Endodermal cell (in vitro differentiated cells): ENCODE measurements around the gene SPEF2. TPM values are rescaled to one million over a fixed set of nuclear protein-coding genes. Genes with fewer than 3 reads are reported as not detected.

Experiments used
- DNase-seq: peaks from one replicate; pipeline ENCODE4 v3.0.0-alpha.2; 2017
- H3K27ac ChIP-seq: 2 replicates; pipeline ENCODE4 v1.5.1; 2013; ENCODE audit warnings: mild to moderate bottlenecking, low read depth, low read length, moderate library complexity
- H3K27me3 ChIP-seq: 2 replicates; pipeline ENCODE4 v1.6.1; 2013; ENCODE audit warnings: mild to moderate bottlenecking, low read length, moderate library complexity; ENCODE audit not compliant: insufficient read depth, control insufficient read depth, poor library complexity, severe bottlenecking
- H3K36me3 ChIP-seq: 2 replicates; pipeline ENCODE4 v1.7.0; 2013; ENCODE audit warnings: mild to moderate bottlenecking, low read length, moderate library complexity; ENCODE audit not compliant: control insufficient read depth, insufficient read depth
- H3K4me1 ChIP-seq: one replicate; pipeline ENCODE4 v1.7.0; 2013; ENCODE audit warnings: low read length; ENCODE audit not compliant: control insufficient read depth, insufficient read depth
- H3K4me3 ChIP-seq: 2 replicates; pipeline ENCODE4 v1.5.1; 2013; ENCODE audit warnings: mild to moderate bottlenecking, low read length, moderate library complexity
- H3K9ac ChIP-seq: 2 replicates; pipeline ENCODE4 v1.6.1; 2013; ENCODE audit warnings: mild to moderate bottlenecking, low read length, moderate library complexity; ENCODE audit not compliant: poor library complexity, severe bottlenecking; ENCODE audit errors: extremely low read depth
- H3K9me3 ChIP-seq: 2 replicates; pipeline ENCODE4 v1.6.1; 2013; ENCODE audit warnings: mild to moderate bottlenecking, low read length, moderate library complexity; ENCODE audit not compliant: control insufficient read depth
- H3K27ac Mint-ChIP-seq: 2 replicates; pipeline ENCODE4 v1.8.0; 2020; ENCODE audit warnings: mixed read lengths
- H3K27me3 Mint-ChIP-seq: 2 replicates; pipeline ENCODE4 v1.8.0; 2021; ENCODE audit warnings: mild to moderate bottlenecking, mixed read lengths; ENCODE audit not compliant: insufficient read depth
- H3K36me3 Mint-ChIP-seq: 2 replicates; pipeline ENCODE4 v1.8.0; 2020; ENCODE audit warnings: low read depth, mixed read lengths
- H3K4me1 Mint-ChIP-seq: 2 replicates; pipeline ENCODE4 v1.8.0; 2020; ENCODE audit warnings: mixed read lengths
- H3K4me3 Mint-ChIP-seq: 2 replicates; pipeline ENCODE4 v1.8.0; 2020; ENCODE audit warnings: mild to moderate bottlenecking, moderate library complexity, mixed read lengths
- H3K9me3 Mint-ChIP-seq: 2 replicates; pipeline ENCODE4 v1.8.0; 2020; ENCODE audit warnings: mild to moderate bottlenecking, mixed read lengths
- CTCF ChIP-seq: fragments of 200-600 bp; sonication (generic); conservative IDR thresholded peaks from 2 replicates; pipeline ENCODE4 v1.5.0; 2021; ENCODE audit warnings: antibody characterized with exemption, mild to moderate bottlenecking
- WGBS, 2 experiments: methylation state at CpG; one replicate each; pipeline versions ENCODE4 v1.1.5 to v1.1.7; 2013; ENCODE audit warnings: missing lambda C conversion rate in 2 of 2, mixed read lengths in 1 of 2; ENCODE audit not compliant: insufficient coverage in 1 of 2, insufficient read length in 1 of 2; 5-methylcytosine and 5-hydroxymethylcytosine counted together
- total RNA-seq, 2 donors: library from RNA; stranded (reverse); fragmentation: NEBNext Ultra II Directional in 1 of 2; extraction: Animal tissue kit (Norgen Biotek cat#: 25700) in 1 of 2; gene quantifications; 2 replicates in 1 of 2; 3 replicates in 1 of 2; pipeline ENCODE4 v1.2.1, GENCODE V29; 2021

SPEF2 gene
- total RNA-seq, 2 donors from 2014 or later, result 3.3 to 4.0 TPM

GRCh38 chr5:35735718-35736117 is 118.1 kb downstream of the SPEF2 start:
- Histone ChIP-seq H3K27me3 (no peaks in the 10 kb centered on the region), H3K9ac (no peak overlapping the region), H3K9me3 (no peaks in the 10 kb centered on the region), H3K36me3 (no peaks in the 10 kb centered on the region), H3K4me1 (no peaks in the 10 kb centered on the region), H3K27ac (no peak overlapping the region), H3K4me3 (no peak overlapping the region)
- Mint-ChIP-seq H3K4me3 (no peak overlapping the region), H3K27me3 (peaks cover 31% of the 10 kb centered on the region), H3K4me1 (no peaks in the 10 kb centered on the region), H3K27ac (no peak overlapping the region), H3K9me3 (peaks cover 3% of the 10 kb centered on the region), H3K36me3 (no peaks in the 10 kb centered on the region)
- 83 to 94% methylated on average over 2 to 3 of the region's 3 CpGs for WGBS, 2 experiments
- no peak for TF ChIP-seq CTCF
- DNase-seq, result no peak

GRCh38 chr5:35736280-35736679 is 118.6 kb downstream of the SPEF2 start:
- Histone ChIP-seq H3K9ac (no peak overlapping the region), H3K27ac (no peak overlapping the region), H3K4me3 (no peak overlapping the region), H3K36me3 (no peaks in the 10 kb centered on the region), H3K27me3 (no peaks in the 10 kb centered on the region), H3K4me1 (no peaks in the 10 kb centered on the region), H3K9me3 (no peaks in the 10 kb centered on the region)
- Mint-ChIP-seq H3K36me3 (no peaks in the 10 kb centered on the region), H3K27me3 (peaks cover 31% of the 10 kb centered on the region), H3K4me1 (no peaks in the 10 kb centered on the region), H3K4me3 (no peak overlapping the region), H3K9me3 (peaks cover 3% of the 10 kb centered on the region), H3K27ac (no peak overlapping the region)
- no peak for TF ChIP-seq CTCF
- DNase-seq, result no peak

DNA sequence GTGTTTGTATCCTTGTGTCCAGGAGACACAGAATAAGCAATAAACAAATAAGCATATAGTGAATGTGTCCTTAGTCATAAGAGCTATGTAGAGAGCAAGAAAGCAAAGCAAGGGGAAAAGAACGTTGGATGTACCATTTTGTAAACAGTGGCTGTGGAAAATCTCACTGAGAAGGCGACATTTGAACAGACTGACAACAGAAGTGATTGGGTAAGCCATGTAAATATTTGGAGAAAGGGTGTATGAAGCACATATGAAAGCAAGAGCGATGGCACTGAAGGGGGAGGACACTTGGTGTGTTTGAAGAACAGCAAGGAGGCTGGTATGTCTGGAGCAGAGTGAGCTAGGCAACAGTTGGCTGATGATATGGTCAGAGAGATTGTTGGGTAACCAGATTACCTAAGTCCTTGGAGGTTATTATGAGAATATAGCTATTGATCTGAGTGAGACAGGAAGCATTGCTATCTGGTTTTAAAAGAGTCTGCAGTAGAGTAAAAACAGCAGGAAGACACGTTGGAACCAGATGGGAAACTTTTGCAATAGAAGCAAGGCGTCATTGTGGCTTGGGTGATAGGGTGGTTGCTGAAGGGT is 123.6 kb downstream of the SPEF2 start:
- Mint-ChIP-seq H3K36me3 (no peaks in the 10 kb centered on the region), H3K4me1 (peaks cover 13% of the 10 kb centered on the region), H3K27me3 (peaks cover 35% of the 10 kb centered on the region), H3K4me3 (no peak overlapping the region), H3K9me3 (peaks cover 4% of the 10 kb centered on the region), H3K27ac (no peak overlapping the region)
- no peak for DNase-seq
- Histone ChIP-seq H3K27me3 (no peaks in the 10 kb centered on the region), H3K36me3 (no peaks in the 10 kb centered on the region), H3K9me3 (no peaks in the 10 kb centered on the region), H3K9ac (no peak overlapping the region), H3K4me3 (no peak overlapping the region), H3K27ac (no peak overlapping the region), H3K4me1 (no peaks in the 10 kb centered on the region)
- no peak for TF ChIP-seq CTCF
- 78 to 86% methylated on average over 4 to 5 of the region's 5 CpGs for WGBS, 2 experiments
